Effector memory CD4-positive, alpha-beta T cell (primary cell): ENCODE measurements around the gene TTLL8.

Experiments
- DNase-seq, 3 donors: peaks; one replicate each; pipeline ENCODE4 v3.0.0-alpha.2; 2020
- H3K27ac ChIP-seq: 2 replicates; pipeline ENCODE4 v1.7.0; 2013; ENCODE audit warnings: mild to moderate bottlenecking, low read length, moderate library complexity; ENCODE audit not compliant: insufficient read depth, poor library complexity, severe bottlenecking
- H3K27me3 ChIP-seq: replicated peaks from 2 replicates; pipeline ENCODE4 v1.7.0; 2013; ENCODE audit warnings: mild to moderate bottlenecking, low read length; ENCODE audit not compliant: insufficient read depth, control insufficient read depth, poor library complexity, severe bottlenecking
- H3K36me3 ChIP-seq: 2 replicates; pipeline ENCODE4 v1.7.0; 2013; ENCODE audit warnings: mild to moderate bottlenecking, low read length, moderate library complexity; ENCODE audit not compliant: control insufficient read depth, insufficient read depth
- H3K4me1 ChIP-seq: 2 replicates; pipeline ENCODE4 v1.7.0; 2013; ENCODE audit warnings: low read length, mild to moderate bottlenecking; ENCODE audit not compliant: control insufficient read depth, insufficient read depth, poor library complexity, severe bottlenecking
- H3K4me3 ChIP-seq: 2 replicates; pipeline ENCODE4 v1.7.0; 2013; ENCODE audit warnings: low read length, low read depth, mild to moderate bottlenecking; ENCODE audit not compliant: insufficient read depth, poor library complexity, severe bottlenecking
- H3K9me3 ChIP-seq: 2 replicates; pipeline ENCODE4 v1.7.0; 2013; ENCODE audit warnings: mild to moderate bottlenecking, low read length, moderate library complexity; ENCODE audit not compliant: control insufficient read depth

The TTLL8 gene

DNA sequence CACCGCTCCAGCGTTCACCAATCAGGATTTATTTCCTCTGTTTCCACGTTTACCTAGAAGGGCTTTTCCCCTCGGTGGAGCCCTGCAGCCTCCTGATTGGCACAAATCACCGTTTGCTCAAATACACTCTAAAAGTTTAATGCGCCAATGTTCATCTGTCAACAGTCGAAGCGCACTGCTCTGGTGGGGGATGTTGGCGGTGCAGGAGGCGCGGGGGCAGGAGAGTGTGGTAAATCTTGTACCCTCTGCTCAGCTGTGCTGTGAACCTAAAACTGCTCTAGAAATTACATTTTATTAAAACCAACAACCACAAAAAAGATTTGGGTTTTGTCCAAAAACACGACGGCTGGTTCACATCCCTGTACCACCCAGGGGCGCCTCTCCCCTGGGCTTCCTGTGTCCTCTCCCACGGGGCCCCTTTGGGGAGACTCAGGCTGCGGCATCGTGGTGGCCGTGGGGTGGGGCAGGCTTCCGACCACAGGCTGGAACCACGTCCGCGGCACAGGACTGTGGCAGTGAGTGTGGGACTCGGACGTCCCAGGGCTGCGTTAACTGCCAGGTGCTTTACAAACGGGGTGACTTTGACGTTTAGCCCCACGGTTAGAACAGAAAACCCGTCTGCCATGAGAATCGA is 13.5 kb downstream of the TTLL8 start:
- H3K9me3 ChIP-seq: no peaks in the 10 kb centered on the region
- H3K27ac ChIP-seq: no peak overlapping the region
- no peak for DNase-seq
- peaks cover 10% of the 10 kb centered on the region for H3K4me1 ChIP-seq
- no peak overlapping the region for H3K4me3 ChIP-seq
- H3K36me3 ChIP-seq: no peaks in the 10 kb centered on the region
- peaks cover 5% of the 10 kb centered on the region for H3K27me3 ChIP-seq

GRCh38 chr22:50041361-50042065 is 16.6 kb downstream of the TTLL8 start:
- Histone ChIP-seq H3K9me3 (no peaks in the 10 kb centered on the region), H3K36me3 (no peaks in the 10 kb centered on the region), H3K27me3 (no peaks in the 10 kb centered on the region), H3K4me3 (no peak overlapping the region), H3K27ac (no peak overlapping the region), H3K4me1 (peaks cover 10% of the 10 kb centered on the region)
- DNase-seq: no peak

- no peak overlapping the region for H3K27ac ChIP-seq
Observed at GRCh38 chr22:50040717-50041116, 17.4 kb downstream of the TTLL8 start.

GRCh38 chr22:50039669-50040443 is 18.2 kb downstream of the TTLL8 start:
- Histone ChIP-seq H3K36me3 (no peaks in the 10 kb centered on the region), H3K27me3 (no peaks in the 10 kb centered on the region), H3K27ac (no peak overlapping the region), H3K9me3 (no peaks in the 10 kb centered on the region), H3K4me1 (peaks cover 7% of the 10 kb centered on the region), H3K4me3 (no peak overlapping the region)
- no peak for DNase-seq

More at GRCh38 chr22:50040717-50041116, 17.4 kb downstream of the TTLL8 start:
- H3K27me3 ChIP-seq: no peaks in the 10 kb centered on the region
- peaks cover 10% of the 10 kb centered on the region for H3K4me1 ChIP-seq
- no peaks in the 10 kb centered on the region for H3K9me3 ChIP-seq
- no peak for DNase-seq
- H3K36me3 ChIP-seq: no peaks in the 10 kb centered on the region
- H3K4me3 ChIP-seq: no peak overlapping the region

GRCh38 chr22:50035976-50036724 is 21.9 kb downstream of the TTLL8 start:
- Histone ChIP-seq H3K36me3 (no peaks in the 10 kb centered on the region), H3K27ac (no peak overlapping the region), H3K4me3 (no peak overlapping the region), H3K27me3 (no peaks in the 10 kb centered on the region), H3K9me3 (no peaks in the 10 kb centered on the region), H3K4me1 (no peaks in the 10 kb centered on the region)
- no peak for DNase-seq

- DNase-seq: no peak
- H3K4me3 ChIP-seq: no peak overlapping the region
Observed at GRCh38 chr22:50035131-50035881, 22.8 kb downstream of the TTLL8 start.

GRCh38 chr22:50034126-50035081 is 23.7 kb downstream of the TTLL8 start:
- Histone ChIP-seq H3K36me3 (no peaks in the 10 kb centered on the region), H3K4me3 (no peak overlapping the region), H3K27me3 (no peaks in the 10 kb centered on the region), H3K27ac (no peak overlapping the region), H3K9me3 (no peaks in the 10 kb centered on the region), H3K4me1 (peaks cover 11% of the 10 kb centered on the region)
- no peak for DNase-seq

More at GRCh38 chr22:50035131-50035881, 22.8 kb downstream of the TTLL8 start:
- no peak overlapping the region for H3K27ac ChIP-seq
- H3K4me1 ChIP-seq: peaks cover 3% of the 10 kb centered on the region
- no peaks in the 10 kb centered on the region for H3K9me3 ChIP-seq
- H3K27me3 ChIP-seq: no peaks in the 10 kb centered on the region
- no peaks in the 10 kb centered on the region for H3K36me3 ChIP-seq

GRCh38 chr22:50032941-50033601 is 25.0 kb downstream of the TTLL8 start:
- Histone ChIP-seq H3K4me3 (no peak overlapping the region), H3K36me3 (no peaks in the 10 kb centered on the region), H3K27me3 (no peaks in the 10 kb centered on the region), H3K27ac (no peak overlapping the region), H3K4me1 (peaks cover 12% of the 10 kb centered on the region), H3K9me3 (no peaks in the 10 kb centered on the region)
- no peak for DNase-seq
